MM.1S (cell line): Measurements from ENCODE around the gene PPP2CA.

ENCODE experiments used
- DNase-seq: peaks from one replicate; pipeline ENCODE4 v3.0.0-alpha.2; 2015
- H2AFZ ChIP-seq: fragments of 300-600 bp; sonication (generic); 2 replicates; pipeline ENCODE4 v1.6.0; 2016; ENCODE audit warnings: antibody characterized with exemption, low read length
- H3F3A ChIP-seq: fragments of 300-600 bp; sonication (generic); 2 replicates; pipeline ENCODE4 v1.6.1; 2016; ENCODE audit warnings: mild to moderate bottlenecking, antibody characterized with exemption, low read length, moderate library complexity, mixed read lengths; ENCODE audit not compliant: insufficient read depth
- H3K27ac ChIP-seq: fragments of 300-600 bp; sonication (generic); 2 replicates; pipeline ENCODE4 v1.5.1; 2016; ENCODE audit warnings: mild to moderate bottlenecking, low read length
- H3K27me3 ChIP-seq: fragments of 300-600 bp; sonication (generic); replicated peaks from 2 replicates; pipeline ENCODE4 v1.6.0; 2016; ENCODE audit warnings: low read length; ENCODE audit not compliant: insufficient read depth
- H3K36me3 ChIP-seq: fragments of 300-600 bp; sonication (generic); replicated peaks from 2 replicates; pipeline ENCODE4 v1.6.1; 2016; ENCODE audit warnings: mild to moderate bottlenecking, low read length, mixed read lengths; ENCODE audit not compliant: insufficient read depth
- H3K4me1 ChIP-seq: fragments of 300-600 bp; sonication (generic); 2 replicates; pipeline ENCODE4 v1.6.1; 2016; ENCODE audit warnings: low read length, mixed read lengths
- H3K4me2 ChIP-seq: fragments of 300-600 bp; sonication (generic); 2 replicates; pipeline ENCODE4 v1.6.0; 2016; ENCODE audit warnings: low read depth, low read length
- H3K4me3 ChIP-seq: fragments of 300-600 bp; sonication (generic); 2 replicates; pipeline ENCODE4 v1.5.1; 2016; ENCODE audit warnings: low read length, mixed read lengths
- H3K79me2 ChIP-seq: fragments of 300-600 bp; sonication (generic); 2 replicates; pipeline ENCODE4 v1.6.1; 2016; ENCODE audit warnings: mixed run types, low read length, mixed read lengths
- H3K9ac ChIP-seq: fragments of 300-600 bp; sonication (generic); 2 replicates; pipeline ENCODE4 v1.6.1; 2016; ENCODE audit warnings: low read length, mixed read lengths
- H3K9me2 ChIP-seq: fragments of 300-600 bp; sonication (generic); replicated peaks from 2 replicates; pipeline ENCODE4 v1.6.1; 2016; ENCODE audit warnings: mild to moderate bottlenecking, low read length, mixed read lengths; ENCODE audit not compliant: insufficient read depth
- H3K9me3 ChIP-seq: fragments of 300-600 bp; sonication (generic); replicated peaks from 2 replicates; pipeline ENCODE4 v1.6.1; 2016; ENCODE audit warnings: mild to moderate bottlenecking, low read length, mixed read lengths; ENCODE audit not compliant: insufficient read depth
- H4K20me1 ChIP-seq: fragments of 300-600 bp; sonication (generic); 2 replicates; pipeline ENCODE4 v1.6.1; 2016; ENCODE audit warnings: mild to moderate bottlenecking, low read length, moderate library complexity, mixed read lengths; ENCODE audit not compliant: insufficient read depth
- CTCF ChIP-seq: fragments of 300-600 bp; sonication (generic); IDR thresholded peaks from 2 replicates; pipeline ENCODE4 v1.5.1; 2016; ENCODE audit warnings: antibody characterized with exemption, low read length, mixed read lengths
- EZH2 ChIP-seq: fragments of 300-600 bp; sonication (generic); optimal IDR thresholded peaks from 2 replicates; pipeline ENCODE3; 2017; ENCODE audit warnings: low read depth, mild to moderate bottlenecking, antibody characterized with exemption, low read length, mixed read lengths
- EZH2phosphoT487 ChIP-seq: fragments of 300-600 bp; sonication (generic); IDR thresholded peaks from 2 replicates; pipeline ENCODE4 v1.6.1; 2018; ENCODE audit warnings: antibody characterized with exemption, low read length

The PPP2CA gene

GRCh38 chr5:134227259-134227658 lies 1.4 kb upstream of the PPP2CA start:
- H3K79me2 ChIP-seq = peaks cover 40% of the 10 kb centered on the region
- H4K20me1 ChIP-seq = peaks cover 16% of the 10 kb centered on the region
- H3F3A ChIP-seq = peaks cover 9% of the 10 kb centered on the region; the same call in 1 of the 2 replicates
- no peaks in the 10 kb centered on the region for H3K9me3 ChIP-seq
- H3K4me3 ChIP-seq = peak overlapping the region; percentile 98
- peak overlapping the region; percentile 86 for H2AFZ ChIP-seq
- H3K27ac ChIP-seq = peak overlapping the region; percentile 98; the same call in 1 of the 2 replicates
- no peaks in the 10 kb centered on the region for H3K36me3 ChIP-seq
- no peak for DNase-seq
- H3K4me1 ChIP-seq = peaks cover 21% of the 10 kb centered on the region
- no peaks in the 10 kb centered on the region for H3K27me3 ChIP-seq
- H3K4me2 ChIP-seq = peak overlapping the region; percentile 75
- no peaks in the 10 kb centered on the region for H3K9me2 ChIP-seq
- TF ChIP-seq EZH2phosphoT487 = no peak
- no peak for TF ChIP-seq EZH2
- TF ChIP-seq CTCF = no peak
- peak overlapping the region; percentile 99 for H3K9ac ChIP-seq

DNA sequence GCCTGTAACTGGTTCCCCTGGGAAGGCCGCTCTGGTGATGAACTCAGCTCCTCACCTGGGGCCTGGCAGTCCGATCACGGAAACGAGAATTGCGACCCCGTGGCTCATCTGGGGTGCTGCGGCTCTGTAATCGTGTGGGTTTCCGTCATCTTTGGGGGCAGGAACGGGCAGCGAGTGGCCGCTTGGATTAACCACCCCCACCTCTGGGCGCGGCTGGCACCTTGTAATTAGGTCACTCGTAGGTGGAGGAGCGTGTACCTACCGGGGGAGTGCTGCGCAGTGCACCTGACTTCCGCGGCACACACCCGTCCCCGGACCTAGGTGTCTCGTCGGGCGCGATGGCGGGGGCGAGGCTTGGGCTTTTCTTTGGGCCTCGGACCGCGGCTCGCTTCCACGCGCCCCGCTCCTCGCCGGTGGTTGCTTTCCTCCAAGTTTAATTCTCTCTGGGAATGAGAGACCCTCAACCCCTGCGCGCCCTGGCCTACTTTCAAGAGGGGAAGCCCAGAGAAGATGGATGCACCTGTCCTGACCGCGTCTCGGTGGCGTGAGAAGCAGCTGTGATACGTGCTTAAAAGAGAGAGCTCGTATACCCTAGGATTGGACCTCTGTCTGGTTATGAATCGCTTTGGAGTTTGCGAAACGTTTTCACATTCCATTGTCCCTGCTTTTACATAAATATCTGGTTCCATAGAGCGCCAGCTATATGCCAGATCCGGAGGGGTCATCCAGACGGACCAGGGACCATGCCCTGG lies 744 bp upstream of the PPP2CA start:
- no peaks in the 10 kb centered on the region for H3K27me3 ChIP-seq
- peaks cover 47% of the 10 kb centered on the region for H3K79me2 ChIP-seq
- no peaks in the 10 kb centered on the region for H3K36me3 ChIP-seq
- DNase-seq = peak; percentile 90
- H3K9me2 ChIP-seq = no peaks in the 10 kb centered on the region
- peaks cover 25% of the 10 kb centered on the region for H3K4me1 ChIP-seq
- peaks cover 20% of the 10 kb centered on the region for H4K20me1 ChIP-seq
- H3K9me3 ChIP-seq = no peaks in the 10 kb centered on the region
- H3F3A ChIP-seq = peaks cover 9% of the 10 kb centered on the region; the same call in 1 of the 2 replicates
- H3K9ac ChIP-seq = peak overlapping the region; percentile 99
- peak overlapping the region; percentile 98 for H3K4me3 ChIP-seq
- TF ChIP-seq EZH2 (no peak), EZH2phosphoT487 (no peak), CTCF (no peak)
- peak overlapping the region; percentile 75 for H3K4me2 ChIP-seq
- peak overlapping the region; percentile 98 for H3K27ac ChIP-seq
- peak overlapping the region; percentile 86 for H2AFZ ChIP-seq

DNA sequence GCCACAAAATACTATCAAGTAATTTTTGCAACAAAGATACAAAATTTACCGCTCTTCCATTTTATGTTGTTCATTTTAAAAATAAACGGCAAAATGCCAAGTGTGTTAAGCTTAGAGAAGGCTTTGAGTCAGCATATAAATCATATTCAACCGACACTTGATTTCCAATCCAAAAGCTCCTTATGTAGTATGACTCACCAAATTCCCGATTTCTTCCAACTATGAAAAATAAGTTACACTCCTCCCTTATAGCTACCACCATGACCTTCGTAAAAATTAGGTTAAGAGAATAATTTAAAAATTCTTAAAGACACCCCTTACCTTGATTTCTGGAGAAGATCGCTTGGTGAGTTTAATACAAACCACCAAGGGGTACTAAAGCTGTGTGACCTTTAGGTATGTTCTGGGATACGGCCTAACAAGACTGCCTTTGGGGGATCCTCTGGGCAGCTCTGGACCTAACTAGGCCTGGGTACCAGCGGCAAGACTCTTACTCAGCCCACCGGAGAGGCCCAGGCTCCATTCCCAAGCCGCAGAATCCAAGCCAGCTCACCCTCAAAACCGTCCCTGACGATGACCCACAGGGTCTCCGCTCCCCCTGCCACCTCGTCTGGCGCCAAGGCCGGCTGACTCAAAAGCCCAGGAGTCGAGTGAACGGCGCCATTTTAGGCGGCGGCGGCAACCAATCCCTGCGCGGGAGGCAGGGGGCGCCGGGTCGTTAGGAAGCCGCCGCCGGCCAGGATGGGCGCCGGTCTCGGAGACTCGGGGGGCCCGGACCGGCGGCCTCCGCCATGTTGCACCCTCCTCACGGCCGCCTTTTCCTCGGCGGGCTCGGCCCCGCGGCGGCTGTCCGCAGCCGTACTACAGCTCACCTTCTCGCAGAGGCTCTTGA lies 739 bp downstream of the PPP2CA start:
- H3K9me2 ChIP-seq = no peaks in the 10 kb centered on the region
- H3K79me2 ChIP-seq = peaks cover 61% of the 10 kb centered on the region
- H3K9ac ChIP-seq = peak overlapping the region; percentile 99
- TF ChIP-seq CTCF (no peak), EZH2 (no peak), EZH2phosphoT487 (no peak)
- 0 out of 2 replicates have a peak, but pooled peaks cover 2% of the 10 kb centered on the region for H3K36me3 ChIP-seq
- peak overlapping the region; percentile 98 for H3K27ac ChIP-seq
- peaks cover 25% of the 10 kb centered on the region for H3K4me1 ChIP-seq
- H3K9me3 ChIP-seq = no peaks in the 10 kb centered on the region
- H3K27me3 ChIP-seq = no peaks in the 10 kb centered on the region
- H4K20me1 ChIP-seq = peaks cover 25% of the 10 kb centered on the region
- peak overlapping the region; percentile 81 for H3K4me2 ChIP-seq
- H2AFZ ChIP-seq = peak overlapping the region; percentile 69; the same call in 1 of the 2 replicates
- H3K4me3 ChIP-seq = peak overlapping the region; percentile 98
- DNase-seq = peak; percentile 47
- peaks cover 9% of the 10 kb centered on the region; the same call in 1 of the 2 replicates for H3F3A ChIP-seq
